Measurements from ENCODE around the gene HAL. TPM values are rescaled to one million over a fixed set of nuclear protein-coding genes. Genes with fewer than 3 reads are reported as not detected.

HAL gene
- polyA plus RNA-seq, 1 donor (not counting 4 experiments of a cell fraction or from before 2014, with no cell fraction given): 0.51 TPM

DNA sequence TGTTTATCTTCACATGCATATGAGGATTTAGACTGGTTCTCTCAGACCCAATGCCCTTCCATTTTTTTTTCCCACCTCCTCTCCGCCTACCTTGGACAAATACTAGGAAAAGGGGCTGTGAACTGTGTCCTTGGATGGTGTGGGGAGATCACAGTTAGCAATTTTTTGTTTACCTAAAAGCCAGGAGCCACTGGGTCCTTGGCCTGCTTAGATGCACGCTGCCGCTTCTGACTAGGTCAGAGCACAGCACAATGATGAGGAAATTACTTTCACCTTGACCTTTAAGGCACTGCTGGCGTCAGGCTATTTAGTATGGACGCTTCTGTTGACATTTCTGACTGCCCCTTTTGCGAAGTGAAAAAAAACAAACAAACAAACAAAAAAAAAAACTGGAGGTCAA lies 55.6 kb downstream of the HAL start:
- dilution Hi-C loops (cut with MboI; ENCODE audit: extremely low pct_ligation_motif_present, low sequenced_read_pairs): no loop called here
- Histone ChIP-seq H3K36me3 (ENCODE audit: control insufficient read depth in 2 of 2, extremely low read depth in 1 of 2, insufficient read depth in 2 of 2, low read length in 2 of 2) (no peaks in the 10 kb centered on the region), H3K4me2 (ENCODE audit: control insufficient read depth, extremely low read depth, insufficient read depth, low read depth, low read length) (no peak overlapping the region), H3K27me3 (ENCODE audit: control insufficient read depth, extremely low read depth, insufficient read depth, low read length) (no peaks in the 10 kb centered on the region), H3K9me3 (ENCODE audit: control insufficient read depth, low read depth, low read length) (no peaks in the 10 kb centered on the region), H3K27ac (ENCODE audit: control insufficient read depth, insufficient read depth, low read length) (no peak overlapping the region), H3K9ac (ENCODE audit: control insufficient read depth, extremely low read depth, insufficient read depth, low read length) (no peak overlapping the region), H4K20me1 (ENCODE audit: control insufficient read depth, extremely low read depth, insufficient read depth, low read length) (no peaks in the 10 kb centered on the region), H3K4me1 (ENCODE audit: control insufficient read depth, extremely low read depth, insufficient read depth, low read length) (peaks cover 9% of the 10 kb centered on the region), H3K4me3 (ENCODE audit: control insufficient read depth in 2 of 3, extremely low read depth in 1 of 3, insufficient read depth in 2 of 3, low read depth in 1 of 3, low read length in 3 of 3) (no peak overlapping the region), H3K79me2 (ENCODE audit: control insufficient read depth, insufficient read depth, low read length) (no peaks in the 10 kb centered on the region), H3K9me1 (ENCODE audit: control insufficient read depth, extremely low read depth, insufficient read depth, low read length) (no peaks in the 10 kb centered on the region), H2AFZ (ENCODE audit: control insufficient read depth, low read length) (no peak overlapping the region)
- no peak for DNase-seq (ENCODE audit: low read depth, low spot score)
- TF ChIP-seq, protein P1, sequence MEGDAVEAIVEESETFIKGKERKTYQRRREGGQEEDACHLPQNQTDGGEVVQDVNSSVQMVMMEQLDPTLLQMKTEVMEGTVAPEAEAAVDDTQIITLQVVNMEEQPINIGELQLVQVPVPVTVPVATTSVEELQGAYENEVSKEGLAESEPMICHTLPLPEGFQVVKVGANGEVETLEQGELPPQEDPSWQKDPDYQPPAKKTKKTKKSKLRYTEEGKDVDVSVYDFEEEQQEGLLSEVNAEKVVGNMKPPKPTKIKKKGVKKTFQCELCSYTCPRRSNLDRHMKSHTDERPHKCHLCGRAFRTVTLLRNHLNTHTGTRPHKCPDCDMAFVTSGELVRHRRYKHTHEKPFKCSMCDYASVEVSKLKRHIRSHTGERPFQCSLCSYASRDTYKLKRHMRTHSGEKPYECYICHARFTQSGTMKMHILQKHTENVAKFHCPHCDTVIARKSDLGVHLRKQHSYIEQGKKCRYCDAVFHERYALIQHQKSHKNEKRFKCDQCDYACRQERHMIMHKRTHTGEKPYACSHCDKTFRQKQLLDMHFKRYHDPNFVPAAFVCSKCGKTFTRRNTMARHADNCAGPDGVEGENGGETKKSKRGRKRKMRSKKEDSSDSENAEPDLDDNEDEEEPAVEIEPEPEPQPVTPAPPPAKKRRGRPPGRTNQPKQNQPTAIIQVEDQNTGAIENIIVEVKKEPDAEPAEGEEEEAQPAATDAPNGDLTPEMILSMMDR (optimal IDR thresholded peaks at IDR 0.05 in 1 of 3, IDR thresholded peaks at IDR 0.05 in 1 of 3, conservative IDR thresholded peaks at IDR 0.05 in 1 of 3; ENCODE audit: extremely low read depth in 1 of 3, insufficient read depth in 2 of 3, low read length in 3 of 3): no peak
- TF ChIP-seq EZH2 (IDR thresholded peaks at IDR 0.05; ENCODE audit: low read length): no peak
- FAIRE-seq: no peak

Other genes with a start within 250 kb of the HAL start
- 8.3 to 19.5 TPM (median 11.1 TPM) in 3 replicates for gene NTN4, start 205.6 kb downstream of the HAL start, polyA plus RNA-seq
- gene SNRPF, start 137.4 kb downstream of the HAL start, polyA plus RNA-seq: 17.2 to 46.0 TPM (median 34.7 TPM) in 3 replicates
- gene CCDC38, start 53.7 kb downstream of the HAL start, polyA plus RNA-seq: 0.04 to 0.05 TPM in 2 of 3 replicates, not detected in the other
- 0.31 to 0.84 TPM (median 0.68 TPM) in 3 replicates for gene AMDHD1, start 53.0 kb downstream of the HAL start, polyA plus RNA-seq
- gene LTA4H, start 39.2 kb upstream of the HAL start, polyA plus RNA-seq: 129 to 183 TPM (median 131 TPM) in 3 replicates
- 14.4 to 47.6 TPM (median 28.2 TPM) in 3 replicates for gene ELK3, start 198.0 kb upstream of the HAL start, polyA plus RNA-seq